H1 (cell line): ENCODE data around the gene LIFR. TPM values are rescaled to one million over a fixed set of nuclear protein-coding genes. Genes with fewer than 3 reads are reported as not detected.

Experiments used
- CTCF ChIA-PET: fragments of 300-600 bp; sonication (Branson Sonifier 250); formaldehyde crosslinking; loops from one replicate; lab custom pipeline; 2021; ENCODE audit not compliant: partially characterized antibody; lab: Charles Lee
- POLR2A ChIA-PET: fragments of 300-600 bp; sonication (Branson Sonifier 250); formaldehyde crosslinking; loops from one replicate; lab custom pipeline; 2021; ENCODE audit warnings: inconsistent platforms; ENCODE audit not compliant: partially characterized antibody; lab: Charles Lee
- DNase-seq, 2 experiments: peaks; one replicate each; pipeline versions ENCODE4 v3.0.0 to v3.0.0-alpha.2; 2010 to 2022; ENCODE audit warnings: low spot score in 2 of 2, low read depth in 1 of 2, mixed read lengths in 1 of 2
- FAIRE-seq: peaks from 2 replicates; lab custom pipeline; 2011; peaks lifted over from hg19 to GRCh38; lab: Jason Lieb, UNC
- H2AFZ ChIP-seq: 2 replicates; pipeline ENCODE4 v1.8.1; 2012; ENCODE audit warnings: low read length, inconsistent platforms
- H2AK5ac ChIP-seq: 2 replicates; pipeline ENCODE4 v1.6.1; 2013; ENCODE audit warnings: low read depth, low read length
- H2BK120ac ChIP-seq: replicated peaks from 2 replicates; pipeline ENCODE3; 2013; ENCODE audit warnings: low read depth, low read length, inconsistent platforms
- H2BK12ac ChIP-seq: 2 replicates; pipeline ENCODE4 v1.6.1; 2013; ENCODE audit warnings: low read depth, low read length
- H2BK15ac ChIP-seq: 2 replicates; pipeline ENCODE4 v1.6.1; 2013; ENCODE audit warnings: low read length
- H2BK20ac ChIP-seq: 2 replicates; pipeline ENCODE4 v1.6.1; 2013; ENCODE audit warnings: low read length
- H2BK5ac ChIP-seq: 2 replicates; pipeline ENCODE4 v1.6.1; 2013; ENCODE audit warnings: low read depth, low read length
- H3K14ac ChIP-seq: 2 replicates; pipeline ENCODE4 v1.6.1; 2013; ENCODE audit warnings: inconsistent platforms; ENCODE audit not compliant: insufficient read length
- H3K18ac ChIP-seq: 2 replicates; pipeline ENCODE4 v1.6.1; 2013; ENCODE audit warnings: low read length; ENCODE audit errors: extremely low read depth
- H3K23ac ChIP-seq: 2 replicates; pipeline ENCODE4 v1.6.1; 2013; ENCODE audit warnings: inconsistent platforms; ENCODE audit not compliant: insufficient read length
- H3K23me2 ChIP-seq: 2 replicates; pipeline ENCODE4 v1.6.1; 2013; ENCODE audit warnings: low read depth, low read length
- H3K27ac ChIP-seq: 2 replicates; pipeline ENCODE4 v1.6.1; 2011; ENCODE audit warnings: low read depth, low read length, inconsistent platforms
- H3K27me3 ChIP-seq, 4 experiments: replicated peaks in 1 of 4; 1 replicate in 1 of 4; 2 replicates in 3 of 4; pipeline versions ENCODE4 v1.6.1 to v1.8.1; 2011 to 2013; ENCODE audit warnings: low read length in 3 of 4, mild to moderate bottlenecking in 3 of 4, inconsistent platforms in 2 of 4, mixed read lengths in 2 of 4, moderate library complexity in 1 of 4; ENCODE audit not compliant: control insufficient read depth in 3 of 4, insufficient read depth in 3 of 4; ENCODE audit errors: extremely low read depth in 1 of 4
- H3K36me3 ChIP-seq, 4 experiments: 2 replicates each; pipeline versions ENCODE4 v1.6.1 to v1.8.1; 2011 to 2013; ENCODE audit warnings: mild to moderate bottlenecking in 4 of 4, low read length in 3 of 4, moderate library complexity in 2 of 4, control low read depth in 1 of 4, inconsistent platforms in 1 of 4; ENCODE audit not compliant: insufficient read depth in 4 of 4, control insufficient read depth in 2 of 4
- H3K4ac ChIP-seq: replicated peaks from 2 replicates; pipeline ENCODE3; 2013; ENCODE audit warnings: low read length, low read depth, mixed read lengths, inconsistent platforms; ENCODE audit not compliant: insufficient read length
- H3K4me1 ChIP-seq, 4 experiments: replicated peaks in 1 of 4; 1 replicate in 1 of 4; 2 replicates in 3 of 4; pipeline versions ENCODE4 v1.6.1 to v1.8.1; 2011 to 2013; ENCODE audit warnings: low read length in 3 of 4, inconsistent platforms in 2 of 4, mixed read lengths in 1 of 4; ENCODE audit not compliant: insufficient read depth in 4 of 4, control insufficient read depth in 3 of 4
- H3K4me2 ChIP-seq, 2 experiments: 2 replicates each; pipeline versions ENCODE4 v1.6.1 to v1.8.1; 2011 to 2013; ENCODE audit warnings: low read depth in 2 of 2, low read length in 2 of 2, control low read depth in 1 of 2, inconsistent platforms in 1 of 2, mild to moderate bottlenecking in 1 of 2; ENCODE audit not compliant: insufficient read depth in 1 of 2
- H3K4me3 ChIP-seq, 4 experiments: fragments of 200-600, 300-600 bp in 1 of 4; sonication (generic), shearing (Covaris generic), sonication (Bioruptor Twin) in 1 of 4; 2 replicates each; pipeline versions ENCODE4 v1.5.1 to v1.8.1; 2011 to 2016; ENCODE audit warnings: low read length in 4 of 4, low read depth in 3 of 4, control low read depth in 2 of 4, inconsistent platforms in 2 of 4, mild to moderate bottlenecking in 2 of 4, mixed read lengths in 1 of 4, moderate library complexity in 1 of 4; ENCODE audit not compliant: insufficient read depth in 2 of 4; ENCODE audit errors: extremely low read depth in 1 of 4
- H3K56ac ChIP-seq: replicated peaks from 2 replicates; pipeline ENCODE3; 2013; ENCODE audit warnings: low read depth, mild to moderate bottlenecking, mixed read lengths, low read length, inconsistent platforms; ENCODE audit not compliant: insufficient read length
- H3K79me1 ChIP-seq: 2 replicates; pipeline ENCODE4 v1.6.1; 2013; ENCODE audit warnings: low read depth, low read length, control low read depth
- H3K79me2 ChIP-seq, 2 experiments: 2 replicates each; pipeline versions ENCODE4 v1.6.1 to v1.8.1; 2012 to 2013; ENCODE audit warnings: low read length in 2 of 2, mild to moderate bottlenecking in 2 of 2, inconsistent platforms in 1 of 2; ENCODE audit not compliant: insufficient read depth in 2 of 2, control insufficient read depth in 1 of 2
- H3K9ac ChIP-seq, 4 experiments: replicated peaks in 1 of 4; 1 replicate in 1 of 4; 2 replicates in 3 of 4; pipeline versions ENCODE4 v1.6.1 to v1.8.1; 2011 to 2013; ENCODE audit warnings: low read depth in 3 of 4, low read length in 3 of 4, control low read depth in 2 of 4, mild to moderate bottlenecking in 2 of 4, moderate library complexity in 2 of 4, inconsistent platforms in 1 of 4; ENCODE audit errors: extremely low read depth in 1 of 4
- H3K9me3 ChIP-seq, 2 experiments: 2 replicates each; pipeline versions ENCODE4 v1.6.1 to v1.8.1; 2012 to 2013; ENCODE audit warnings: mild to moderate bottlenecking in 2 of 2, moderate library complexity in 2 of 2, control low read depth in 1 of 2, inconsistent platforms in 1 of 2, low read depth in 1 of 2, low read length in 1 of 2, mixed read lengths in 1 of 2; ENCODE audit not compliant: insufficient read depth in 2 of 2
- H4K20me1 ChIP-seq, 2 experiments: replicated peaks in 1 of 2; 2 replicates each; pipeline versions ENCODE3 to v1.8.1; 2011 to 2013; ENCODE audit warnings: inconsistent platforms in 2 of 2, low read length in 2 of 2, mild to moderate bottlenecking in 1 of 2; ENCODE audit not compliant: insufficient read depth in 2 of 2, control insufficient read depth in 1 of 2
- H4K5ac ChIP-seq: 2 replicates; pipeline ENCODE4 v1.6.1; 2013; ENCODE audit warnings: low read length, low read depth, mixed read lengths, inconsistent platforms; ENCODE audit not compliant: insufficient read length
- H4K8ac ChIP-seq: 2 replicates; pipeline ENCODE4 v1.8.0; 2013; ENCODE audit warnings: mild to moderate bottlenecking, moderate library complexity, low read length, inconsistent platforms; ENCODE audit not compliant: insufficient read depth; ENCODE audit errors: extremely low read depth
- H4K91ac ChIP-seq: replicated peaks from 2 replicates; pipeline ENCODE3; 2013; ENCODE audit warnings: low read length, mixed read lengths, inconsistent platforms; ENCODE audit not compliant: insufficient read length
- ASH2L ChIP-seq: fragments of 200-600, 300-600 bp; sonication (generic); IDR thresholded peaks from one replicate; pipeline ENCODE4 v1.7.1; 2017; ENCODE audit warnings: low read length
- BACH1 ChIP-seq: IDR thresholded peaks from 2 replicates; pipeline ENCODE4 v1.6.1; 2012; ENCODE audit warnings: low read length, improper control_type of control experiment
- BRCA1 ChIP-seq: IDR thresholded peaks from 2 replicates; pipeline ENCODE4 v1.6.1; 2012; ENCODE audit warnings: low read depth, low read length, improper control_type of control experiment
- SAP30 ChIP-seq: fragments of 300-600 bp; sonication (generic); IDR thresholded peaks from 2 replicates; pipeline ENCODE4 v1.7.1; 2012; ENCODE audit warnings: low read length, moderate library complexity, mild to moderate bottlenecking, inconsistent platforms; ENCODE audit not compliant: insufficient read depth, insufficient replicate concordance
- TAF1 ChIP-seq: IDR thresholded peaks from 2 replicates; pipeline ENCODE4 v1.6.1; 2011; ENCODE audit warnings: mild to moderate bottlenecking, low read depth, low read length
- WGBS, 2 experiments: shearing (Covaris generic) in 1 of 2; methylation state at CpG; one replicate each; pipeline versions ENCODE4 v1.1.6 to v1.1.7; 2013 to 2015; ENCODE audit warnings: low lambda C conversion rate in 2 of 2, mixed read lengths in 2 of 2, inconsistent platforms in 1 of 2, low coverage in 1 of 2, missing lambda C conversion rate in 1 of 2; ENCODE audit not compliant: insufficient replicate concordance in 2 of 2, insufficient coverage in 1 of 2, insufficient read length in 1 of 2; ENCODE audit errors: extremely low coverage in 1 of 2, missing lambda C conversion rate in 1 of 2; 5-methylcytosine and 5-hydroxymethylcytosine counted together
- polyA plus RNA-seq, 7 experiments: library from polyadenylated mRNA; depleted of rRNA in 3 of 7; stranded (reverse) in 5 of 7; unstranded in 2 of 7; fragments of >200 nt in 5 of 7; fragments of 200-250 nt in 2 of 7; gene quantifications; 1 replicate in 5 of 7; 2 replicates in 1 of 7; 4 replicates in 1 of 7; pipeline versions ENCODE4 v1.2.1 to v1.2.3, GENCODE V29; 2011 to 2013; ENCODE audit warnings: missing spikeins in 2 of 7, mixed read lengths in 2 of 7
- total RNA-seq: library from RNA; stranded (reverse); fragmentation: NEBNext Ultra II Directional; extraction: Animal tissue kit (Norgen Biotek cat#: 25700); gene quantifications from 2 replicates; pipeline ENCODE4 v1.2.1, GENCODE V29; 2021

Gene LIFR
- total and polyA plus RNA-seq, 2 of the 8 experiments (the other 6 are each of a cell fraction or from before 2014, with no cell fraction given): 2.0 to 18.9 TPM

DNA sequence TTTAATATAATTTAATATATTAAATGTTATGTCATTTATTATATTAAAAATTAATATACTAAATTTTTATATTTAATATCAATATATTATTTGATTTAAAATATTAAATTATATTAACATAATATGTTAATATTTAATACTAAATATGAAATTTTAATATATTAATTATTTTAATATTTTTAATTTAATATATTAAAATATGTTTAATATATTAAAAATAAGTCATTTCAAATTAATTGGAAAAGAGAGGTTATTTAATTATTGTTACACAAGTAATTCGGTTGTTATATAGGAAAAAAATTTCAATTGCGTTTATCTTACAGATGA, 114.2 kb downstream of the LIFR start:
- ChIA-PET CTCF (interaction anchor here (0.6 to 5.4 kb wide), 79 partner anchors 8 to 639 kb away, joined by 3 to 63 read pairs (median 5); no protein-coding TSS in a partner anchor), POLR2A (interaction anchor here (0.9 to 1.1 kb wide), 2 partner anchors 304 to 341 kb away, joined by 3 read pairs; no protein-coding TSS in a partner anchor)
- Histone ChIP-seq H3K23ac (no peak overlapping the region), H2BK5ac (no peak overlapping the region), H4K91ac (no peak overlapping the region), H3K9me3 (no peaks in the 10 kb centered on the region), H2BK20ac (no peak overlapping the region), H4K20me1 (no peaks in the 10 kb centered on the region), H3K36me3 (no peaks in the 10 kb centered on the region), H3K56ac (no peak overlapping the region), H2BK12ac (no peak overlapping the region), H2BK120ac (no peak overlapping the region), H3K23me2 (no peaks in the 10 kb centered on the region), H3K18ac (no peak overlapping the region), H4K8ac (no peak overlapping the region), H3K4me3 (no peak overlapping the region), H3K27ac (no peak overlapping the region), H3K9ac (no peak overlapping the region), H2AK5ac (no peak overlapping the region), H3K4me1 (no peaks in the 10 kb centered on the region), H3K14ac (no peak overlapping the region), H2AFZ (no peak overlapping the region), H3K4me2 (no peak overlapping the region), H3K27me3 (no peaks in the 10 kb centered on the region), H2BK15ac (no peak overlapping the region), H3K4ac (no peak overlapping the region), H3K79me2 (no peaks in the 10 kb centered on the region), H4K5ac (no peak overlapping the region), H3K79me1 (no peaks in the 10 kb centered on the region)
- TF ChIP-seq ASH2L (no peak), TAF1 (no peak), SAP30 (no peak), BRCA1 (no peak), BACH1 (no peak)
- FAIRE-seq: no peak
- WGBS, 2 experiments: 87 to 100% methylated on average over 1 to 2 of the region's 2 CpGs
- no peak for DNase-seq
